ENCODE data around the gene DNAAF2.
A peak's percentile ranks its signal among the peaks of the same experiment; 100 is the strongest.
"Not testable (repeated sequence)": the region's sequence is repeated elsewhere in the genome, so short reads cannot be mapped to it uniquely, and the experiment has no call there.

Gene DNAAF2

GRCh38 chr14:49620182-49621113 is 14.6 kb downstream of the DNAAF2 start, which contains the start of the genes MGAT2 and RPL36AL:
Gene MGAT2, plus strand, starts transcription at chr14:49620799. Its CDS starts 470 bp downstream, at chr14:49621269.
Gene RPL36AL, minus strand, starts transcription at chr14:49620626. Its CDS starts 1,522 bp downstream, at chr14:49619104.
- H3K4me3 ChIP-seq (replicated peaks; ENCODE audit: low read depth, low read length) = peak within 1 kb of the TSS; percentile 87
- DNase-seq (ENCODE audit: extremely low read depth, low read depth) = peak; percentile 98
- no peak for TF ChIP-seq CTCF (IDR thresholded peaks at IDR 0.05; ENCODE audit: low read depth, low read length, missing control alignments)

GRCh38 chr14:49619730-49620129 is 15.3 kb downstream of the DNAAF2 start:
- no peak for DNase-seq (ENCODE audit: extremely low read depth, low read depth)
- H3K4me3 ChIP-seq (replicated peaks; ENCODE audit: low read depth, low read length) = peak overlapping the region; percentile 87
- TF ChIP-seq CTCF (IDR thresholded peaks at IDR 0.05; ENCODE audit: low read depth, low read length, missing control alignments) = no peak

GRCh38 chr14:49619273-49619672 is 15.8 kb downstream of the DNAAF2 start:
- H3K4me3 ChIP-seq (replicated peaks; ENCODE audit: low read depth, low read length) = peak overlapping the region; percentile 87
- DNase-seq (ENCODE audit: extremely low read depth, low read depth) = not testable (repeated sequence)

GRCh38 chr14:49617852-49618519 is 17.1 kb downstream of the DNAAF2 start:
- TF ChIP-seq CTCF (IDR thresholded peaks at IDR 0.05; ENCODE audit: low read depth, low read length, missing control alignments) = no peak
- no peak overlapping the region for H3K4me3 ChIP-seq (replicated peaks; ENCODE audit: low read depth, low read length)
- no peak for DNase-seq (ENCODE audit: extremely low read depth, low read depth)

GRCh38 chr14:49615776-49616175 is 19.3 kb downstream of the DNAAF2 start:
- DNase-seq (ENCODE audit: extremely low read depth, low read depth) = no peak
- no peak for TF ChIP-seq CTCF (IDR thresholded peaks at IDR 0.05; ENCODE audit: low read depth, low read length, missing control alignments)
- no peak overlapping the region for H3K4me3 ChIP-seq (replicated peaks; ENCODE audit: low read depth, low read length)

GRCh38 chr14:49614196-49614595 is 20.8 kb downstream of the DNAAF2 start:
- no peak for DNase-seq (ENCODE audit: extremely low read depth, low read depth)
- no peak for TF ChIP-seq CTCF (IDR thresholded peaks at IDR 0.05; ENCODE audit: low read depth, low read length, missing control alignments)

GRCh38 chr14:49612671-49613070 is 22.4 kb downstream of the DNAAF2 start:
- no peak for DNase-seq (ENCODE audit: extremely low read depth, low read depth)
- H3K4me3 ChIP-seq (replicated peaks; ENCODE audit: low read depth, low read length) = no peak overlapping the region
- no peak for TF ChIP-seq CTCF (IDR thresholded peaks at IDR 0.05; ENCODE audit: low read depth, low read length, missing control alignments)

More at GRCh38 chr14:49614196-49614595, 20.8 kb downstream of the DNAAF2 start:
- H3K4me3 ChIP-seq (replicated peaks; ENCODE audit: low read depth, low read length) = no peak overlapping the region
